Astrocyte (in vitro differentiated cells and primary cell): ENCODE measurements around the gene LCAT.

Experiments used
- EZH2 ChIP-seq: IDR thresholded peaks from 2 replicates; pipeline ENCODE4 v1.6.1; 2012; ENCODE audit warnings: mild to moderate bottlenecking, low read length, inconsistent platforms; ENCODE audit not compliant: insufficient read depth
- TF ChIP-seq, protein P1 (sequence below): IDR thresholded peaks from 2 replicates; pipeline ENCODE4 v1.5.1; 2011; ENCODE audit warnings: low read depth, mild to moderate bottlenecking, inconsistent platforms, low read length, moderate library complexity; ENCODE audit not compliant: insufficient read depth

DNA sequence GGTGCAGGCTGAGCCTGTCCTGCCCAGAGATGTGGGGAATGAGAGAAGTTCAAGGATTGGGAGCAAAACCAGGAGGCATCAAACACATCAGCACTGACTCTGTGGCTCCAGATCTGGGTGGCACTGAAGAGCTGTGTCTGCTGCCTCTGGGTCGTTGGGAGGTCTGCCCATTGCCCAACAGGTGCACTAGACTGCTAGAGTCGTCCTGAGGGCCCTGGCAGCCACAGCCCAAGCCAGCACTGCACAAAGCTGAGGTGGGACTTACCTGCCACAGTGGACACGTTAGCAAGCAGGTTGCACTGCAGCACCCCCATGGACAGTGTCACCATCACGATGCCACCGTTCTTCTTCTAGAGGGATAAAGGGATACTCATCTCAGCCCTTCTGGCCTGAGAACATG, 33.1 kb upstream of the LCAT start:
- TF ChIP-seq, protein P1, sequence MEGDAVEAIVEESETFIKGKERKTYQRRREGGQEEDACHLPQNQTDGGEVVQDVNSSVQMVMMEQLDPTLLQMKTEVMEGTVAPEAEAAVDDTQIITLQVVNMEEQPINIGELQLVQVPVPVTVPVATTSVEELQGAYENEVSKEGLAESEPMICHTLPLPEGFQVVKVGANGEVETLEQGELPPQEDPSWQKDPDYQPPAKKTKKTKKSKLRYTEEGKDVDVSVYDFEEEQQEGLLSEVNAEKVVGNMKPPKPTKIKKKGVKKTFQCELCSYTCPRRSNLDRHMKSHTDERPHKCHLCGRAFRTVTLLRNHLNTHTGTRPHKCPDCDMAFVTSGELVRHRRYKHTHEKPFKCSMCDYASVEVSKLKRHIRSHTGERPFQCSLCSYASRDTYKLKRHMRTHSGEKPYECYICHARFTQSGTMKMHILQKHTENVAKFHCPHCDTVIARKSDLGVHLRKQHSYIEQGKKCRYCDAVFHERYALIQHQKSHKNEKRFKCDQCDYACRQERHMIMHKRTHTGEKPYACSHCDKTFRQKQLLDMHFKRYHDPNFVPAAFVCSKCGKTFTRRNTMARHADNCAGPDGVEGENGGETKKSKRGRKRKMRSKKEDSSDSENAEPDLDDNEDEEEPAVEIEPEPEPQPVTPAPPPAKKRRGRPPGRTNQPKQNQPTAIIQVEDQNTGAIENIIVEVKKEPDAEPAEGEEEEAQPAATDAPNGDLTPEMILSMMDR: no peak
- TF ChIP-seq EZH2: no peak
